MCF 10A (cell line): Measurements from ENCODE around the gene C12orf42. TPM values are rescaled to one million over a fixed set of nuclear protein-coding genes. Genes with fewer than 3 reads are reported as not detected.

Experiments used
- BruUV-seq: library from RNA; stranded (reverse); fragments of 400-500 nt; replicated peaks from 2 replicates; lab custom pipeline; 2021; lab: Mats Ljungman, UMichigan
- CTCF ChIA-PET: fragments of 300-600 bp; sonication (Branson Sonifier 250); formaldehyde crosslinking; extraction: SDS; loops from one replicate; lab custom pipeline; 2021; ENCODE audit warnings: antibody characterized with exemption, inconsistent platforms; lab: Yijun Ruan, JAX
- POLR2A ChIA-PET: fragments of 300-600, 350-650 bp; sonication (Branson Sonifier 250); formaldehyde crosslinking; extraction: SDS; loops from one replicate; lab custom pipeline; 2020; ENCODE audit warnings: antibody characterized with exemption, inconsistent platforms; lab: Yijun Ruan, JAX
- DNase-seq: peaks from one replicate; pipeline ENCODE4 v3.0.0-alpha.2; 2018; ENCODE audit not compliant: unreplicated experiment
- H3K27ac Mint-ChIP-seq: one replicate; pipeline ENCODE4 v1.8.0; 2022; ENCODE audit warnings: mild to moderate bottlenecking, low read depth, mixed read lengths; ENCODE audit not compliant: unreplicated experiment
- H3K27me3 Mint-ChIP-seq: one replicate; pipeline ENCODE4 v1.8.0; 2022; ENCODE audit warnings: mixed read lengths; ENCODE audit not compliant: insufficient read depth, unreplicated experiment
- H3K36me3 Mint-ChIP-seq: one replicate; pipeline ENCODE4 v1.8.0; 2022; ENCODE audit warnings: mild to moderate bottlenecking, moderate library complexity, mixed read lengths; ENCODE audit not compliant: insufficient read depth, unreplicated experiment
- H3K4me1 Mint-ChIP-seq: one replicate; pipeline ENCODE4 v1.8.0; 2022; ENCODE audit warnings: mixed read lengths; ENCODE audit not compliant: insufficient read depth, unreplicated experiment
- H3K4me3 Mint-ChIP-seq: one replicate; pipeline ENCODE4 v1.8.0; 2022; ENCODE audit warnings: mild to moderate bottlenecking, moderate library complexity, mixed read lengths; ENCODE audit not compliant: unreplicated experiment
- H3K9me3 Mint-ChIP-seq: one replicate; pipeline ENCODE4 v1.8.0; 2022; ENCODE audit warnings: mixed read lengths; ENCODE audit not compliant: unreplicated experiment
- intact Hi-C: fragments of 100-400 bp; cut with micrococcal nuclease; formaldehyde crosslinking; loops from 2 replicates; pipeline ENCODE4 v1.14.1; 2022
- total RNA-seq: library from RNA; stranded (reverse); gene quantifications from 2 replicates; pipeline ENCODE4 v1.2.3, GENCODE V29; 2022
- TF ChIP-seq, protein P1 (sequence below): fragments of 200-600 bp; IDR thresholded peaks from one replicate; pipeline ENCODE4 v1.8.0; 2022; ENCODE audit warnings: antibody characterized with exemption, mild to moderate bottlenecking; ENCODE audit not compliant: unreplicated experiment

Gene C12orf42
- total RNA-seq, 1 experiment from 2014 or later, result not detected

DNA sequence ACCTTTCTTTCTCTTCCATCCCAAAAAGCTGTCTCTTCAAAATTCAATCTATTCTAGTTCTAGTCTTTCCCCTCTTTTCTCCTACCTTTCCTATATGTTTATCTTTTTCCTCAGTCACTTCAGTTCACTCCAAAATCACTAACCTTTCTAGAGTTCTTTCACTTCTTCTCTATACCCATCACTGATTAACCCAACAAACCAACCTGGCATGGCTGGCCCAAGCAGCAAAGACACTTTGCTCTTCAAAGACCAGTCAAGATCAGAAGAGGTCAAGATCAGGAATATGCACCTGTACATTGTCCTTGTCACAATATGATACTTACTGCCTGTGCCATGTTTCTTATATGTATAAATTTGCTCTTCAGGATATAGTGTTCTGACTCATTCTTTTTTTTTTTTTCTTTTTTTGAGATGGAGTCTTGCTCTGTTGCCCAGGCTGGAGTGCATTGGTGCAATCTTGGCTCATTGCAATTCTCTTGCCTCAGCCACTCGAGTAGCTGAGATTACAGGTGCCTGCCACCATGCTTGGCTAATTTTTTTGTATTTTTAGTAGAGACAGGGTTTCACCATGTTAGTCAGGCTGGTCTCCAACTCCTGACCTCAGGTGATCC lies 112.9 kb downstream of the C12orf42 start:
- ChIA-PET POLR2A (interaction anchor here (0.7 kb wide), 1 partner anchor 149 kb away, joined by 4 read pairs; no protein-coding TSS in a partner anchor), CTCF (interaction anchor here (0.6 to 1.3 kb wide), 2 partner anchors 434 to 451 kb away, joined by 3 read pairs; no protein-coding TSS in a partner anchor)
- Mint-ChIP-seq H3K27me3 (peaks cover 17% of the 10 kb centered on the region), H3K27ac (no peak overlapping the region), H3K4me3 (no peak overlapping the region), H3K36me3 (no peaks in the 10 kb centered on the region), H3K4me1 (peaks cover 7% of the 10 kb centered on the region), H3K9me3 (no peaks in the 10 kb centered on the region)
- intact Hi-C loops, result no loop called here
- DNase-seq, result no peak
- TF ChIP-seq, protein P1, sequence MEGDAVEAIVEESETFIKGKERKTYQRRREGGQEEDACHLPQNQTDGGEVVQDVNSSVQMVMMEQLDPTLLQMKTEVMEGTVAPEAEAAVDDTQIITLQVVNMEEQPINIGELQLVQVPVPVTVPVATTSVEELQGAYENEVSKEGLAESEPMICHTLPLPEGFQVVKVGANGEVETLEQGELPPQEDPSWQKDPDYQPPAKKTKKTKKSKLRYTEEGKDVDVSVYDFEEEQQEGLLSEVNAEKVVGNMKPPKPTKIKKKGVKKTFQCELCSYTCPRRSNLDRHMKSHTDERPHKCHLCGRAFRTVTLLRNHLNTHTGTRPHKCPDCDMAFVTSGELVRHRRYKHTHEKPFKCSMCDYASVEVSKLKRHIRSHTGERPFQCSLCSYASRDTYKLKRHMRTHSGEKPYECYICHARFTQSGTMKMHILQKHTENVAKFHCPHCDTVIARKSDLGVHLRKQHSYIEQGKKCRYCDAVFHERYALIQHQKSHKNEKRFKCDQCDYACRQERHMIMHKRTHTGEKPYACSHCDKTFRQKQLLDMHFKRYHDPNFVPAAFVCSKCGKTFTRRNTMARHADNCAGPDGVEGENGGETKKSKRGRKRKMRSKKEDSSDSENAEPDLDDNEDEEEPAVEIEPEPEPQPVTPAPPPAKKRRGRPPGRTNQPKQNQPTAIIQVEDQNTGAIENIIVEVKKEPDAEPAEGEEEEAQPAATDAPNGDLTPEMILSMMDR, result no peak
- BruUV-seq, result no TSS peak

DNA sequence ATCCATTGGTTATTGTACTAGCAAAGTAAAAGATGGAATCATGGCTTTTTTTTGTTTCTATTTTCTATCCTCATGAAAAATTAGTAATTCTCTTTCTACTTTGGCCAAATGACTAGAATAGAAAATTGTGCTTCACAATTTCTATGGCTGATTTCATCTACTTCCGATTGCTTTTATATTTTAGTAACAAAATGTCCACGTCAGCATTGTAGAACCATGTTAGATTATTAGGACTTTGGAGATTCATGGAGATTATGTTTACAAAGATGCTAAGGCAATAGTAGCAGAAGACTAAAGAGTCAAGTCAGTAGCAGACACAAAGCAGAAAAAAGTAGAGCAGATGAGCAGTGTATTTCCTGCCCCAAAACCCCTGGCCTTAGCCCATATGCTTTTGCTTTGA lies 113.6 kb downstream of the C12orf42 start:
- Mint-ChIP-seq H3K9me3 (no peaks in the 10 kb centered on the region), H3K4me3 (no peak overlapping the region), H3K27me3 (peaks cover 14% of the 10 kb centered on the region), H3K27ac (no peak overlapping the region), H3K4me1 (no peaks in the 10 kb centered on the region), H3K36me3 (no peaks in the 10 kb centered on the region)
- no peak for DNase-seq
- POLR2A ChIA-PET, result interaction anchor here (0.7 kb wide), 1 partner anchor 150 kb away, joined by 4 read pairs; no protein-coding TSS in a partner anchor
- no TSS peak for BruUV-seq
- TF ChIP-seq, protein P1, result no peak
- CTCF ChIA-PET, result interaction anchor here (1.3 kb wide), 1 partner anchor 434 kb away, joined by 3 read pairs; no protein-coding TSS in a partner anchor
- intact Hi-C loops, result no loop called here

GRCh38 chr12:103379670-103380069 lies 116.1 kb downstream of the C12orf42 start:
- Mint-ChIP-seq H3K9me3 (no peaks in the 10 kb centered on the region), H3K36me3 (no peaks in the 10 kb centered on the region), H3K27ac (no peak overlapping the region), H3K4me3 (no peak overlapping the region), H3K27me3 (peaks cover 14% of the 10 kb centered on the region), H3K4me1 (no peaks in the 10 kb centered on the region)
- ChIA-PET POLR2A (interaction anchor here (0.7 kb wide), 1 partner anchor 48 kb away, joined by 3 read pairs; no protein-coding TSS in a partner anchor), CTCF (no interaction called here)
- BruUV-seq, result no TSS peak
- no peak for DNase-seq
- intact Hi-C loops, result no loop called here
- TF ChIP-seq, protein P1, result no peak

GRCh38 chr12:103373088-103373523 lies 122.7 kb downstream of the C12orf42 start:
- no peak for DNase-seq
- ChIA-PET POLR2A (no interaction called here), CTCF (no interaction called here)
- TF ChIP-seq, protein P1, result no peak
- H3K4me1 Mint-ChIP-seq, result no peaks in the 10 kb centered on the region
- no peaks in the 10 kb centered on the region for H3K36me3 Mint-ChIP-seq
- BruUV-seq, result no TSS peak
- no peaks in the 10 kb centered on the region for H3K9me3 Mint-ChIP-seq
- H3K27me3 Mint-ChIP-seq, result peaks cover 14% of the 10 kb centered on the region
- H3K4me3 Mint-ChIP-seq, result no peak overlapping the region
- no peak overlapping the region for H3K27ac Mint-ChIP-seq
- intact Hi-C loops, result no loop called here
